ENCODE results near the gene MYO5C. TPM values are rescaled to one million over a fixed set of nuclear protein-coding genes. Genes with fewer than 3 reads are reported as not detected.
A peak's percentile ranks its signal among the peaks of the same experiment; 100 is the strongest.

Gene MYO5C
- polyA plus RNA-seq, 1 donor (not counting 4 experiments of a cell fraction or from before 2014, with no cell fraction given), result 0.16 TPM

- no peak overlapping the region for H3K9ac ChIP-seq (ENCODE audit: control insufficient read depth, extremely low read depth, insufficient read depth, low read length)
- H3K4me2 ChIP-seq (ENCODE audit: control insufficient read depth, extremely low read depth, insufficient read depth, low read depth, low read length), result peak overlapping the region; percentile 1
- H2AFZ ChIP-seq (ENCODE audit: control insufficient read depth, low read length), result no peak overlapping the region
- TF ChIP-seq CTCF (optimal IDR thresholded peaks at IDR 0.05 in 1 of 3, IDR thresholded peaks at IDR 0.05 in 1 of 3, conservative IDR thresholded peaks at IDR 0.05 in 1 of 3; ENCODE audit: extremely low read depth in 1 of 3, insufficient read depth in 2 of 3, low read length in 3 of 3) (no peak), EZH2 (IDR thresholded peaks at IDR 0.05; ENCODE audit: low read length) (no peak)
- H3K27me3 ChIP-seq (ENCODE audit: control insufficient read depth, extremely low read depth, insufficient read depth, low read length), result no peaks in the 10 kb centered on the region
- no peaks in the 10 kb centered on the region for H4K20me1 ChIP-seq (ENCODE audit: control insufficient read depth, extremely low read depth, insufficient read depth, low read length)
- H3K4me3 ChIP-seq (ENCODE audit: control insufficient read depth in 2 of 3, extremely low read depth in 1 of 3, insufficient read depth in 2 of 3, low read depth in 1 of 3, low read length in 3 of 3), result no peak overlapping the region
- no peaks in the 10 kb centered on the region for H3K79me2 ChIP-seq (ENCODE audit: control insufficient read depth, insufficient read depth, low read length)
- no peak for FAIRE-seq
- no peaks in the 10 kb centered on the region for H3K9me3 ChIP-seq (ENCODE audit: control insufficient read depth, low read depth, low read length)
- H3K27ac ChIP-seq (ENCODE audit: control insufficient read depth, insufficient read depth, low read length), result no peak overlapping the region
- H3K9me1 ChIP-seq (ENCODE audit: control insufficient read depth, extremely low read depth, insufficient read depth, low read length), result no peaks in the 10 kb centered on the region
- no peak for DNase-seq (ENCODE audit: low read depth, low spot score)
- peaks cover 2% of the 10 kb centered on the region for H3K4me1 ChIP-seq (ENCODE audit: control insufficient read depth, extremely low read depth, insufficient read depth, low read length)
- no peaks in the 10 kb centered on the region for H3K36me3 ChIP-seq (ENCODE audit: control insufficient read depth in 2 of 2, extremely low read depth in 1 of 2, insufficient read depth in 2 of 2, low read length in 2 of 2)
- dilution Hi-C loops (cut with MboI; ENCODE audit: extremely low pct_ligation_motif_present, low sequenced_read_pairs), result no loop called here
Measured at GRCh38 chr15:52278636-52279367, 16.8 kb downstream of the MYO5C start.

- H2AFZ ChIP-seq (ENCODE audit: control insufficient read depth, low read length), result no peak overlapping the region
- H3K27ac ChIP-seq (ENCODE audit: control insufficient read depth, insufficient read depth, low read length), result no peak overlapping the region
- dilution Hi-C loops (cut with MboI; ENCODE audit: extremely low pct_ligation_motif_present, low sequenced_read_pairs), result no loop called here
- no peak overlapping the region for H3K9ac ChIP-seq (ENCODE audit: control insufficient read depth, extremely low read depth, insufficient read depth, low read length)
- H3K4me2 ChIP-seq (ENCODE audit: control insufficient read depth, extremely low read depth, insufficient read depth, low read depth, low read length), result no peak overlapping the region
- H3K36me3 ChIP-seq (ENCODE audit: control insufficient read depth in 2 of 2, extremely low read depth in 1 of 2, insufficient read depth in 2 of 2, low read length in 2 of 2), result no peaks in the 10 kb centered on the region
- FAIRE-seq (no peak), DNase-seq (ENCODE audit: low read depth, low spot score) (no peak)
- H3K4me3 ChIP-seq (ENCODE audit: control insufficient read depth in 2 of 3, extremely low read depth in 1 of 3, insufficient read depth in 2 of 3, low read depth in 1 of 3, low read length in 3 of 3), result no peak overlapping the region
- H3K9me3 ChIP-seq (ENCODE audit: control insufficient read depth, low read depth, low read length), result no peaks in the 10 kb centered on the region
- H3K79me2 ChIP-seq (ENCODE audit: control insufficient read depth, insufficient read depth, low read length), result no peaks in the 10 kb centered on the region
- H3K4me1 ChIP-seq (ENCODE audit: control insufficient read depth, extremely low read depth, insufficient read depth, low read length), result peaks cover 2% of the 10 kb centered on the region
- H3K9me1 ChIP-seq (ENCODE audit: control insufficient read depth, extremely low read depth, insufficient read depth, low read length), result no peaks in the 10 kb centered on the region
- TF ChIP-seq CTCF (optimal IDR thresholded peaks at IDR 0.05 in 1 of 3, IDR thresholded peaks at IDR 0.05 in 1 of 3, conservative IDR thresholded peaks at IDR 0.05 in 1 of 3; ENCODE audit: extremely low read depth in 1 of 3, insufficient read depth in 2 of 3, low read length in 3 of 3), result no peak
- TF ChIP-seq EZH2 (IDR thresholded peaks at IDR 0.05; ENCODE audit: low read length), result no peak
- no peaks in the 10 kb centered on the region for H3K27me3 ChIP-seq (ENCODE audit: control insufficient read depth, extremely low read depth, insufficient read depth, low read length)
- H4K20me1 ChIP-seq (ENCODE audit: control insufficient read depth, extremely low read depth, insufficient read depth, low read length), result no peaks in the 10 kb centered on the region
Measured at GRCh38 chr15:52278135-52278534, 17.5 kb downstream of the MYO5C start.

All from keratinocyte (primary cell).